ENCODE results near the gene FAXC.
"Not testable (repeated sequence)": the region's sequence is repeated elsewhere in the genome, so short reads cannot be mapped to it uniquely, and the experiment has no call there.

Gene FAXC

GRCh38 chr6:99285881-99286280 lies 63.6 kb downstream of the FAXC start:
- no peak for DNase-seq (ENCODE audit: low read depth)

DNA sequence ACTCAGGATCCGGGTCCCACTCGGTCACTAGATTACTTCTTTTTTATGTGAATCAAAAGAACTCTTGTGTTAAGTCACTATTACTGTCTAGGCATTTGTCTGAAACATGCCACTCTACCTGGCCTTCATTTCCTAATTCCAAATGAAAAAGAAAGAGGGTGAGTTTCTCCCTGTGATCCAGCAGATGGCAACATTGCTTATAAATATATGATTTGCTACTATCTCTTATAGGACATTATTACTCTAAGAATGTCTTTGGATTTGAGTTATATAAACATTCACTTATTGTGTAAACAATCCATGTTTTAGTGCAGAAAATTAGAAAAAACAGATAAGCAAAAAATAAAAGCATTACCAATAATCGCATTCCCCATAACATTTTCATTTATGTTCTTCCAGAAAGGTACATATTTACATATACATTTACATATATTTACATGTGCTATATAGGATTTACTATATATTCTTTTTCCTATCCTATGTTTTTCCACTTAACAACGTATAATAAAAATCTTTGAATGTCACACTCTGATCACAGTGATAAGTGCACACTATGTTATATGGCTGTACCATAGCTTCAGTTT lies 66.9 kb downstream of the FAXC start:
- DNase-seq (ENCODE audit: low read depth), result no peak

- DNase-seq (ENCODE audit: low read depth), result no peak
These were observed 72.7 kb downstream of the FAXC start for GRCh38 chr6:99276747-99277146.

DNA sequence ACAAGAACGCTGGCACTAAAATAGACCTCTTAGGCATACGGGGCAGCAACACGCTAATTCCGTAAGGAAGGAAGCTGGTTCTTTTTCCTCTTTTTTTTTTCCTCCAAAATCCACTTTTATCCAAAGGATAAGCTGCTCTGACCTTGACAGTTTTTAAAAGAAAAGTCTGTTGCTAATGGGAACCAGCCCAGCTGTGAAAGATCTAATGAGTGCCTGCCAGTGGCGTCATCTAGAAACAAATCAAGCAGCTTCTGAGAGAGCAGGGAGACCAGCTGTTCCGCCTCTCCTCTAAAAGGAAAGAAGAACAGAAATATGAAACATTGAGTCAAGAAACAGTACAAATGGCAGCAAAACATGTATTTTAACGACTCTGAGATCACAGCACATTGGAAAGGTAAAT lies 78.6 kb downstream of the FAXC start:
- no peak for DNase-seq (ENCODE audit: low read depth)

GRCh38 chr6:99270030-99270429 lies 79.4 kb downstream of the FAXC start:
- DNase-seq (ENCODE audit: low read depth), result no peak

GRCh38 chr6:99269207-99269606 lies 80.3 kb downstream of the FAXC start:
- no peak for DNase-seq (ENCODE audit: low read depth)

DNA sequence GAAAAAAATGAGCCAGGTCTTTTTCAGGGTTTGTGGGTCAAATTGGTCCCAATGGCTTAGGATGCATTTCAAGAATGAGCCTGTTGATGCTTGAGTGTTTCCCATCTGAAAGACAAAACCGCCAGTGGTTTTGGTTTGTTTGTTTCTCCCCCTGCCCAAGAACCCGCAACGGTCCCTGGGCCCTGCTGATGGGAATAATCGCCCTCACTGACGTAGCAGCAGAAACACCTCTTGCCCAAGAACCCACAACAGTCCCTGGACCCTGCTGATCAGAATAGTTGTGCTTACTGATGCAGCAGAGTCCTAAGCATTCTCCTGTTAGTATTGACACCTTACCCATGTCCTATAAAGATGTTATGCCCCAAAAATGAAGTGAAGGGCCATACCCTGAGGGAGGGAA lies 82.5 kb downstream of the FAXC start:
- DNase-seq (ENCODE audit: low read depth), result not testable (repeated sequence)

GRCh38 chr6:99265447-99265846 lies 84.0 kb downstream of the FAXC start:
- not testable (repeated sequence) for DNase-seq (ENCODE audit: low read depth)

GRCh38 chr6:99254616-99255550 lies 94.6 kb downstream of the FAXC start:
- DNase-seq (ENCODE audit: low read depth), result no peak

- DNase-seq (ENCODE audit: low read depth), result no peak
These were observed 96.2 kb downstream of the FAXC start for GRCh38 chr6:99253271-99253670.

GRCh38 chr6:99252421-99252820 lies 97.1 kb downstream of the FAXC start:
- DNase-seq (ENCODE audit: low read depth), result no peak

GRCh38 chr6:99250476-99250875 lies 99.0 kb downstream of the FAXC start:
- DNase-seq (ENCODE audit: low read depth), result no peak

GRCh38 chr6:99246602-99247001 lies 102.9 kb downstream of the FAXC start:
- DNase-seq (ENCODE audit: low read depth), result no peak

GRCh38 chr6:99241905-99242534 lies 107.5 kb downstream of the FAXC start:
- DNase-seq (ENCODE audit: low read depth), result no peak

DNA sequence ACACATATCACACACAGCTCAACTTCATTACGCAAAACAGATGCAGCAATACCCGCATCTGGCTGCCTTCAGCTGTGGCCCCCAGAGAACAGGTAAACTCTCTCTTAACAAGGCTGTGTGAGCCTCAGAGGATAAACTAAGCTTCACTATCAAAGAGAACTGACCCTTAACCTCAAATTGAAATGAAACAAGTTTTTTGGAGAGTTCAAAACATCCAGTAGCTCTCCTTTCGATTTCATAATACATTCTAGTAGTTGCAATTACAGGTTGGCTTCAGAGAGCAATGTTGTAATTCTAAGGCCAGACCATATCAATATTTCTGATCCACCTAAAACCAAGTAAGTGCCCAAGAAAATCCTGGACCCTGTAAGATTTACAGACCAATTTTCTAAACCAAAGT lies 113.5 kb downstream of the FAXC start:
- no peak for DNase-seq (ENCODE audit: low read depth)

DNA sequence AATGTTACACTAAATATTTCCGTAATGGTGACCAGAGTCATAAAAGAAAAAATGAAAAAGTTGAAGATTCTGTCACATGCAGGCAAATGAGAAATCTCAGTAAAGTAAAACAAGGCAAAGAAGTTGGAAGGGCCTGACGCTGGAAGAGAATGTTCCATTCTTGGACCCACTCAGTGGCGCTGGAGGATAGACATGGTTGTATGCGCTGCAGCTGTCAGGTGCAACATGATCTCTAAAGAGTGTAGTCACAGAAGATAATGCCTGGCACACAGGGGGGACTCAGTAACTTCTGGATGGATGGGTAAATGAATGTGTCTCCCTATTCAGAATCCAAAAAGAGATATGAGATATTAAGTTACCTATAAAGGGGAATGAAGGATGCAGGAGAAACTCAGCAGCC lies 116.3 kb downstream of the FAXC start:
- DNase-seq (ENCODE audit: low read depth), result no peak

DNA sequence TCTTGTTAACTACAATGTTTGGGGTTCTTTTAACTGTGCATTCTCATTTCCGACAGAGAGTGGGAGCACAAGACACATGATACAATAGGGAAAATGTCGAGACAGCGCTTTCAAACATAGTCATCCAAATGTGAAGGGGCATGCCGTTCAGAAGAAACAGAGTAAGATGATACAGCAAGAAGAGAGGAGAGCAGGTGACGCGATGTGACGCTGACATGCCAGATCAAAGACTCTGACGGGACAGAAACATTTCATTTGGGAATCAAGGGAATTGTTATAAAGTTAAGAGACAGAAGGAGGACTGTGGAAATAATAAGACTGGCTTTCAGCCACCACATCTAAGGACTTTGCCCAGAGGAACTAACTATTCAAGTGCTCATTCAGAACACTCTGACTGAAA lies 117.4 kb downstream of the FAXC start:
- DNase-seq (ENCODE audit: low read depth), result no peak

GRCh38 chr6:99225172-99225571 lies 124.3 kb downstream of the FAXC start:
- DNase-seq (ENCODE audit: low read depth), result no peak
